GM10266 (cell line): ENCODE data around the gene AARS2.

Source experiments
- DNase-seq: peaks from one replicate; pipeline ENCODE4 v3.0.0; 2012; ENCODE audit errors: extremely low spot score
- CTCF ChIP-seq: IDR thresholded peaks from 2 replicates; pipeline ENCODE4 v1.5.1; 2012; ENCODE audit warnings: mild to moderate bottlenecking, low read depth; ENCODE audit not compliant: control insufficient read depth, insufficient read depth; ENCODE audit errors: missing control alignments

Gene AARS2

GRCh38 chr6:44311767-44312166 lies 1.4 kb downstream of the AARS2 start:
- TF ChIP-seq CTCF = no peak

GRCh38 chr6:44311304-44311703 lies 1.8 kb downstream of the AARS2 start:
- DNase-seq = no peak
- TF ChIP-seq CTCF = no peak

More at GRCh38 chr6:44311767-44312166, 1.4 kb downstream of the AARS2 start:
- DNase-seq = no peak

DNA sequence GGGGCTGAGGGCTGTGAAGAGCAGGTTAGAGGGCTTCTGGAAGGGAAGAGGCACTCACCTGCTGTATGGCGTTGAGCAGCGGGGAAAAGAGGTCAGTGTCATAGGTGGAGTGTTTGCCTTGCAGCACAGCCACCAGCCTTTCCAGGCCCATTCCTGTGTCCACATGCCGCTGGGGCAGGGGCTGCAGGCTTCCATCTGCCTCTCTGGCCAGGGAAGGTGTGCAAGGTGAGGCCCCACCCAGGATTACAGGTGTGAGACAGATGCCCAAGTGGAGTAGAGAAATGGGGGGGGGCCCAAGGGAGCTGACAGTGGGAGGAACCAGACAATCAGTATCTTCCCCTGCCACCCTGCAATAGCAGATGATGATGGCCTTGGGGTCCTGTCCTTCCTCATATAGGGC lies 2.9 kb downstream of the AARS2 start:
- no peak for DNase-seq
- TF ChIP-seq CTCF = no peak

DNA sequence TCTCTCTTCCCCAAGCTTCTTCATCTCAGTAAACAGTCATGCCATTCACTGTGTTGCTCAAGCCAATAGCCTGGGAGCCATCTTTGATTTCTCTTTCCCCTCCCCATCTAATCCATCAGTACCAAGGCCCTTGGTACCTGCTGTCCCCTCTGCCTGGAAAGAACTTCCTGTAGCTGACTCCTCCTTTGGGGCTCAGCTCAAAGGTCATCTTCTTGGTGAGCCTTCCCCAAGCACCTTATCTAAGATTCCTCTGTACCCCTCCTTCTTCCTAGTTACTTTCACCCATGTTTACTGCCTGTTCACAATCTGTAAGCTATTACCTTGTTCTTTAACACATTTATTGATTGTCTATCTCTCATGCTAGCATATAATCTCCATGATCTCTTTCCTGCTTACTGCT lies 3.5 kb downstream of the AARS2 start:
- no peak for TF ChIP-seq CTCF
- DNase-seq = no peak

DNA sequence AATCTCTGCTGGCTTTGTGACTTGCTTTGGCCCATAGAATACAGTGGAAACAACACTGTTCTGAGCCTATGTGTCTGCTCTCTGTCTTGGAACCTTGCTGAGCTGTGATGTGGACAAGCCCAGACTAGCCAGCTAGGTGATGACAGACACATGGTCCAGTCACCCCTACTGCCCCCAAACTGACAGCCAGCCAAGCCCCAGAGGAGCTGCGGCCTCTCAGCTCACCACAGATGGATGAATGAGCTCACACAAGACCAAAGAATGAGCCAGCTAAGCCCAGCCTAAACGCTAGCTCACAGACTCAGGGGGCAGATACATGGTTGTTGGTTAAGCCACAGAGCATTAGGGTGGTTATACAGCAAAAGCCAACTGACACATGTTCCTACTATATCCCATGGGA lies 4.1 kb downstream of the AARS2 start:
- TF ChIP-seq CTCF = no peak
- DNase-seq = no peak

DNA sequence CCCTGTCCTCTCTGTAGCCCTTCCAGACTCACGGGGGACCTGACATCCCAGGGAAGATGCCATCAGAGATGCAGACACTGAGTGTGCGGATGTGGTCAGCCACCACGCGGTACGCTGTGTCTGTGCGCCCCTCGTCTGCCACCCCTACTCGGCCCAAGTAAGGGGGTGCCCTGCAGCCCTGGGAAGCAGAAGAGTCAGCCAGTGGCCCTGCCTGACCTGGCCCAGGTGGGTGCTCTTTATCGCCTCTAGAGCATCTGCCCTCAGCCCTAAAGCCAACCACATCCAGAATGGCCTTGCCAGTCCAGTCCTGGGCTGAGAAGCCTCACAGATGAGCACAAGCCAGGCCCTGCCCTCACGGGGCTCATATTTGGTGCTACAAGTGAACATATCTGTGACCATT lies 5.9 kb downstream of the AARS2 start:
- no peak for TF ChIP-seq CTCF
- no peak for DNase-seq

DNA sequence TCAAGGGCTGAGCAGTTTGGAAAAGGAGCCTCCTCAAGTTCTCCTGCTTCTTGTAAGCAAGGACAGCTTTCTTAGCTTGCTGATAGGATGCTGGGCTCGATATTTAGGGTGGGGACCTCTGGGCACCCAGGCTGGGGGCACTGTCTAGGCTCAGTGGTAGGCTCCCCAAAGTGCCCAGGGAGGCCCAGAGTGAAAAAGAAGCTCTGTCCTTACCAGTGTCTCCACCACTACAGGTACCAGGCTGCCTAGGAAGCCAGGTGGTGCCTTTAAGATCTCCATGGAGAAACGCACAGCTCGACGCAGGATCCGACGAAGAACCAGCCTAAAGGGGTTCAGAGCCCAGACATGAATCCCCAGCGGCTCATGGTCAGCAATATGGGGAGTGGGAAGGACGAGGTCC lies 6.4 kb downstream of the AARS2 start:
- no peak for TF ChIP-seq CTCF
- no peak for DNase-seq
